BJ (cell line): ENCODE measurements around the gene CEND1. TPM values are rescaled to one million over a fixed set of nuclear protein-coding genes. Genes with fewer than 3 reads are reported as not detected.

Experiments used
- CTCF ChIA-PET: fragments of 350-600 bp; formaldehyde crosslinking; extraction: SDS; loops from one replicate; lab custom pipeline; 2021; ENCODE audit warnings: antibody characterized with exemption, inconsistent platforms; lab: Yijun Ruan, JAX
- POLR2A ChIA-PET: fragments of 300-600 bp; sonication (Branson Sonifier 250); formaldehyde crosslinking; extraction: SDS; loops from one replicate; lab custom pipeline; 2021; ENCODE audit warnings: antibody characterized with exemption; lab: Charles Lee
- DNase-seq: peaks from one replicate; pipeline ENCODE4 v3.0.0-alpha.2; 2011; ENCODE audit warnings: low read depth
- H3K27me3 ChIP-seq: 2 replicates; pipeline ENCODE4 v1.6.0; 2011; ENCODE audit warnings: low read length; ENCODE audit not compliant: control insufficient read depth, insufficient read depth
- H3K36me3 ChIP-seq: 2 replicates; pipeline ENCODE4 v1.5.1; 2011; ENCODE audit warnings: low read length; ENCODE audit not compliant: control insufficient read depth, insufficient read depth
- H3K4me3 ChIP-seq: 2 replicates; pipeline ENCODE4 v1.5.1; 2011; ENCODE audit warnings: low read depth, mild to moderate bottlenecking, control low read depth, low read length
- polyA plus RNA-seq: library from polyadenylated mRNA; depleted of rRNA; stranded (reverse); fragments of >200 nt; gene quantifications from 2 replicates; pipeline ENCODE4 v1.2.3, GENCODE V29; 2011
- TF ChIP-seq, protein P1 (sequence below): IDR thresholded peaks from 2 replicates; pipeline ENCODE4 v1.5.1; 2011; ENCODE audit warnings: low read depth, mild to moderate bottlenecking, control low read depth, inconsistent platforms, low read length, moderate library complexity; ENCODE audit not compliant: insufficient read depth

Gene CEND1
- polyA plus RNA-seq, 1 experiment = 0.23 TPM

DNA sequence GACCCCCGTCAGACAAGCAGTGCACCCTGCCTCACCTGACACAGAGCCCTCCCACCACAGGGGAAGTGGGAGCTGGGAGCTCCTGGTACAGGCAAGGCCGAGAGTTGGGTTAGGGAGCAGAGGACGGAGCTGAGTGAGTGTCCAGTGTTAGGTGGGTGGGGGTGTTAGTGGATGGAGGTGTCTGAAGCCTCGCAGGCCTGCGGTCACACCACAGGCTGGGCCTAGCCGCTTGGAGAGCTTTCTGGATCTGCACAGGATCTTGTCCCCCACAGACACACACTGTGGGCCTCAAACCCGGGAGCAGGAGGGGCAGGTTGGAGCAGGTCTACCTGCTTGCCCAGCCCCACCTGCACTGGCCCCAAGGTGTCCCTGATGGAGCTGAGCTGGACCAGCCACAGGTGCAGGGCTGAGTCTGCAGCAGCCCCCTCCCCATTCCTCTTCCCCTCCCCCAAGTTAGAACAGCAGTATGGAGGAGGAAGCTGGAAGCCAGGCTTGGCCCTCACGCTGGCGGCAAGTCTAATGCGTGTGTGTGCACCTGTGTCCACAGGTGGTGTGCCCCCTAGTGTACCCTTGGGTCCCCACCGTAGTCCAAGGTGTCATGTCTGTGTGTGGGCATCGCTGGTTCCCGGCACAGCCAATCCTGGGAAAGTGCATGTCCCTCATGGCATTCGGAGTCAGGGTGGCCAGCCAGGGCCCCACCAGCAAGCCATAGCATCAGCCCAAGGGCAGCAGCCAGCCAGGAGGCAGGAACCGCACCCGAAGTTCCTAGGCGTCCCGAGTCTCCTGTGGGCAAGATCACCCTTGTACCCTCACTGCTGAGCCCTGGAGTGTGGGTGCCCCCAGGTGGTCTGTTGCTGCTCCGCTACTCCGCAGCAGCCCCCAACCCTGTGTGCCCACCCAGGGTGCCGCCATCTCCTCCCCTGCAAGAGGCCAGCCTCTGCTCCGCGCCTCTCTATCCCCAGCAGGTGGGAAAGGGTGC, 10.6 kb downstream of the CEND1 start:
- peaks cover 9% of the 10 kb centered on the region for H3K36me3 ChIP-seq
- TF ChIP-seq, protein P1, sequence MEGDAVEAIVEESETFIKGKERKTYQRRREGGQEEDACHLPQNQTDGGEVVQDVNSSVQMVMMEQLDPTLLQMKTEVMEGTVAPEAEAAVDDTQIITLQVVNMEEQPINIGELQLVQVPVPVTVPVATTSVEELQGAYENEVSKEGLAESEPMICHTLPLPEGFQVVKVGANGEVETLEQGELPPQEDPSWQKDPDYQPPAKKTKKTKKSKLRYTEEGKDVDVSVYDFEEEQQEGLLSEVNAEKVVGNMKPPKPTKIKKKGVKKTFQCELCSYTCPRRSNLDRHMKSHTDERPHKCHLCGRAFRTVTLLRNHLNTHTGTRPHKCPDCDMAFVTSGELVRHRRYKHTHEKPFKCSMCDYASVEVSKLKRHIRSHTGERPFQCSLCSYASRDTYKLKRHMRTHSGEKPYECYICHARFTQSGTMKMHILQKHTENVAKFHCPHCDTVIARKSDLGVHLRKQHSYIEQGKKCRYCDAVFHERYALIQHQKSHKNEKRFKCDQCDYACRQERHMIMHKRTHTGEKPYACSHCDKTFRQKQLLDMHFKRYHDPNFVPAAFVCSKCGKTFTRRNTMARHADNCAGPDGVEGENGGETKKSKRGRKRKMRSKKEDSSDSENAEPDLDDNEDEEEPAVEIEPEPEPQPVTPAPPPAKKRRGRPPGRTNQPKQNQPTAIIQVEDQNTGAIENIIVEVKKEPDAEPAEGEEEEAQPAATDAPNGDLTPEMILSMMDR = no peak
- H3K4me3 ChIP-seq = no peak overlapping the region
- DNase-seq = no peak
- CTCF ChIA-PET = interaction anchor here (1.2 kb wide), 1 partner anchor 16 kb away, joined by 4 read pairs; no protein-coding TSS in a partner anchor
- POLR2A ChIA-PET = interaction anchor here (0.5 kb wide), 1 partner anchor 571 kb away, joined by 21 read pairs; no protein-coding TSS in a partner anchor
- H3K27me3 ChIP-seq = no peaks in the 10 kb centered on the region

DNA sequence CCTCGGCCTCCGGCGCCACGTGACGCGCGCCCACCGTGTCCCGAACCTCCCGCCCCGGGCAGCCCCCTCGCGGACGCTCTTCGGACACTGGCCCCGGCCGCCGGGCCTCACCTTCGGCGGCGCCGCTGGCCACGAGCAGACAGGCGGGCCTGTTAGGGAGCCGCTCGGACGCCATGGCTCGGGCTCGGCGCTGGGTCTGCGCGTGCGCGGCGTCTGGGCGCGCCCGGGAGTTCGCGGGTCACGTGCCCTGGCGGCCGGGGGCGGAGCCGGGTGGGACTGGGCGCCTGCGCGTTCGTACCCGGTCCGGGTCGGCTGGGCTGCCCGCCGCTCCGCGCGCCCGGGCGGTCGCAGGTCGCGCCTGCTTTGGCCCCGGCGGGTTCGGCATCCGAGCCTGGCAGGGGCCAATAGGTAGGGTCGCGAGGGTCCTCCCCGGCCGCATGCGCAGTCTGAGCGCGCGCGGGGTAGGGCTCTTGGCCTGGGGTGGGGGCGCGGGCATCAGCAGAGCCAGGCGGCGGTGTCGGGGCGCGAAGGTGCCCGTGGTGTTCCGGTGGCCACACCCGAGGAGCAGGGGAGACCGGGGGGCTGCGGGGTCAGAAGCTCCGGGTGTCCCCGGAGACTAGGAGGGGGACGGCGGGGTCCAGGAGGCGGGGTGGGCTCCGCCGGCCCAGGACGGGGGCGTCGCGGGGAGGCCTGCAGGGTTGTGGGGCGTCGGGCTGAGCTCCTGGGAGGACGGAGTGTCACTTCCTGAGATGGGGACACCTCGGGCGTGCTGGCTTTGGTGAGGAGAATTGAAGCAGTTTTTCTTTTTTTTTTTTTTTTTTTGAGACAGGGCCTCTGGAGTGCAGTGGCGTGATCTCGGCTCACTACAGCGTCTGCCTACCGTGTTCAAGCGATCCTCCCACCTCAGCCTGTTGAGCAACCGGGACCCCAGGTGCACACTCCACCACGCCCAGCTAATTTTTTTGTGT, 12.3 kb downstream of the CEND1 start, which contains the start of gene GATD1:
TSS of gene GATD1 (minus strand) at position 200 of the 968 bp plus-strand sequence. CDS start at position 175, 25 bp downstream.
- ChIA-PET POLR2A (interaction anchor here (0.5 kb wide), 1 partner anchor 81 kb away, joined by 5 read pairs; no protein-coding TSS in a partner anchor), CTCF (interaction anchor here (1.0 kb wide), 1 partner anchor 50 kb away, joined by 5 read pairs; no protein-coding TSS in a partner anchor)
- no peaks in the 10 kb centered on the region for H3K27me3 ChIP-seq
- H3K36me3 ChIP-seq = peaks cover 18% of the 10 kb centered on the region
- TF ChIP-seq, protein P1 = no peak
- DNase-seq = no peak
- peak within 1 kb of the TSS; percentile 94 for H3K4me3 ChIP-seq

DNA sequence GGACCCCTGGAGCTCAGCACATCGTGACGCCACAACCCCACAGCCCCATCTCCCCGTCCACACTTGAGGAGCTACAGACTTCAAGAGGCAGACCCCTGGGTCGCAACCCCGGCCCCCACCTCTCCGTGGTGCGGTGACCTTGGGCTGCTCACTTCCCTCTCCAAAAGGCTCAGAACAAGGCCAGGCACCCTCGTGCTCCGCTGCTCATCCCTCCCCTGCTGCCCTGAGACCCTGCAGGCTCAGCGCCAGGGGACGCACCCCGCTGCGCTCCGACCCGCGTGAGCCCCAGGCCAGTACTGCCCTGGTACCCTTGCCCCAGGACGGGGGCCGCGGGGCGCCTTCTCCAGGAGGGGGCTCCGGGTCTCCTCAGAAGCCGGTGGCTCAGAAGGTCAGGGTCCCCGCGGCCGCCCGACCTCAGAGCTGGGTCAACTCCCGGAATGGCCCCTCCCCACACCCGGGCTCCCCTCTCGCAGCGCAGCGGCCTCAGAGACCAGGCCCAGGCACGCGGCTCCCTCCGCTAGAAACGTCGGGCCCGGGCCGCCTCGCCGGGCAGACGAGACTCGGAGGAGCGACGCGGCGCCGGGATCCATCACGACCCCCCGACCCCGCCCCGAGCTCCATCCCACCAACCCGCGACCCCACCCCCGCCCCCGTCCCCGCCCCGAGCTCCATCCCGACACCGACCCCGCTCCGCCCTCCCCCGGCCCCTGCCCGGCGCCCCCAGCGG, 13.2 kb downstream of the CEND1 start:
- no peak for DNase-seq
- Histone ChIP-seq H3K4me3 (peak overlapping the region; percentile 94), H3K36me3 (peaks cover 22% of the 10 kb centered on the region), H3K27me3 (no peaks in the 10 kb centered on the region)
- TF ChIP-seq, protein P1 = no peak
- ChIA-PET POLR2A (no interaction called here), CTCF (interaction anchor here (1.0 to 2.1 kb wide), 2 partner anchors 12 to 49 kb away, joined by 5 to 7 read pairs; no protein-coding TSS in a partner anchor)

DNA sequence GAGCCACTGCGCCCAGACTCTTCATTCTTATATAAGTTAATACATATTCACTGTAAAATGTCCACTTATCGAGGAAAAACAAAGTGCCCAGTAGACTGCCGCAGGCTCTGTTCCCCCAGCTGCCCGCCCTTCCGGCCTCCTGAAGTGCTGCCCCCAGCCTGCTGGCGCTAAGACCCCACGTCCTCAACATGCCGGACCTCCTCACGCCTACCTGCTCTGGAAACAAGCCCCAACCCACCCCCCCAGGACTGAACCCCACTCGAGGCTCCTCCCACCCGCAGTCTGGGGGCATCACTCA, 13.7 kb downstream of the CEND1 start:
- no peaks in the 10 kb centered on the region for H3K27me3 ChIP-seq
- POLR2A ChIA-PET = no interaction called here
- H3K36me3 ChIP-seq = peaks cover 25% of the 10 kb centered on the region
- DNase-seq = no peak
- peak overlapping the region; percentile 94 for H3K4me3 ChIP-seq
- TF ChIP-seq, protein P1 = no peak
- CTCF ChIA-PET = interaction anchor here (1.0 to 2.1 kb wide), 3 partner anchors 11 to 49 kb away, joined by 5 to 7 read pairs (median 5); no protein-coding TSS in a partner anchor
